HG03439 (cell line): ENCODE results near the gene SLC12A7.
"Not testable (repeated sequence)": the region's sequence is repeated elsewhere in the genome, so short reads cannot be mapped to it uniquely, and the experiment has no call there.

ENCODE experiments used
- ATAC-seq: cut with Tn5 transposase; IDR thresholded peaks from one replicate; pipeline ENCODE4 v1.9.1; 2021; ENCODE audit warnings: mild to moderate bottlenecking, moderate library complexity; ENCODE audit not compliant: unreplicated experiment

SLC12A7 gene

DNA sequence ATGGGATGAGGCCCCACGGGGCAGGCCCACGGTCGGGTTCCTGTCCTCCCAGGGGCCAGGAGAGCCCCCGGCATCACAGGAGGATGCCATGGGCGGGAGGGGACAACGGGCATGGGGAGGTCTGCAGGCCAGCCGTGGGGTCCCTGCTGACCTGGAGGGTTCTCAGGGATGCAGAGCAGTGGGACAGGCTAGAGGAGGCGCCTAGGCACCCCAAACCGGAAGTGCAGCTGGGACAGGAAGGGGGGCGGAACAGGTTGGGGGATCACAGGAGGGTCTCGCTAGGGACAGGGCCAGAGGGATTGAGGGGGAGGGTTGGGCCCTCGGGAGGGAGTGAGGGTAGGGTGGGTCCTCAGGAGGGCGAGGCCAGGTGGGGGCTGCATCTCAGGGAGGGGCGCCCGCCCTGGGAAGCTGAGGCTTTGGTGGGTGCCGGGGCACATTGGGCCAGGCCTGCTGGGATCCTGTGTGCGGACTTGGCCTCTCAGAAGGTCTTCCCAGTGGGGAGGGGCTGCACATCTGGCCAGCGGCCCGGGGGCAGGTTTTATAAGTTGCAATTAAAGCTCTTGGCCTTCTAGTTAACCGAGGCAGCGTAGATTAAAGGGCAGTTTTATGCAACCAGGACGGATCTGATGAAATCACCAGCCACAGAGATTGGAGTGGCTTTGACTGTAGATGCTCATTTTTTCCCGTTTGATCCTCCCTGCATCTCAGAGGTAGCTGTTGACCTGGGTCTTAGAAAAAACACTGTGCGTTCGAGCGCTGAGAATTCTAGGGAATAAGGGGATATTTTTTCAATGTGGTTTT, 83.2 kb downstream of the SLC12A7 start:
- ATAC-seq: no peak

DNA sequence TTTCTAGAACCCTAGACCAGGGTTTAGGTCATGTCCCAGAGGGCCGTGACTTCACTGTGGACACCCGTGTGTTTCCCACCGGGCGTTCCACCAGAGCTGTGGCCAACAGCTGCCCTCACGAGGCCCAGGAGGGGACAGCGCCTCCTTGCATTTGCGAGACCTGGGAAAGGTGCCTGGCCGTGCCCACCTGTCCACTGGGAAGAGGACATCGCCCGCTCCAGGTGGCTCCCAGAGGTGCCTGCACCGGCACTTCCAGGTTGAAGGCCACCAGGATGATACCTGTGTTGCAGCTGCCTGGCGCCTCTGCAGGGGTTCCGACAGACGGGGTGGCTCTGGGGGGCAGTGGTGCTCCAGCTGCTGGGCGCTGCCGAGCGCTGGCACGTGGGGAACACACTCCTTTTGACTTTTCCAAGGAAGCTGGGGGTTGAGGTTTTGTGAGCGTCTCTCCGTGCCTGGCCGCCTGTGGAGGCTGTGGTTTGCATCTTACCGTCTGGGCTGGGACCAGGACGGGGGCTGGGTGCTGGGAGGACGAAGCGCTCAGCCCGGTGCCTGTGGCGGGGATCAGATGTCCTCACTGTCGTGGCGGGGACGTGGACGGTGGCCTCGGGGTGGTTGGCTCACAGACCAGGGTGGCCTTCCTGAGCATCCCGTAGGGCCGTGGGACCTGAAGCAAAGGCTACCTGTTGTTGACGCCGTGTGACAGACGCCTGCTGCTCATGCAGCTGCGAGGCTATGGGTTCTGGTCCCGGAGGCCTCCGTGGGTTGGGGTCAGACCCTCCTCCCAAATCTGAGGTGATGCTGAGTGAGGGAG, 84.0 kb downstream of the SLC12A7 start:
- no peak for ATAC-seq

DNA sequence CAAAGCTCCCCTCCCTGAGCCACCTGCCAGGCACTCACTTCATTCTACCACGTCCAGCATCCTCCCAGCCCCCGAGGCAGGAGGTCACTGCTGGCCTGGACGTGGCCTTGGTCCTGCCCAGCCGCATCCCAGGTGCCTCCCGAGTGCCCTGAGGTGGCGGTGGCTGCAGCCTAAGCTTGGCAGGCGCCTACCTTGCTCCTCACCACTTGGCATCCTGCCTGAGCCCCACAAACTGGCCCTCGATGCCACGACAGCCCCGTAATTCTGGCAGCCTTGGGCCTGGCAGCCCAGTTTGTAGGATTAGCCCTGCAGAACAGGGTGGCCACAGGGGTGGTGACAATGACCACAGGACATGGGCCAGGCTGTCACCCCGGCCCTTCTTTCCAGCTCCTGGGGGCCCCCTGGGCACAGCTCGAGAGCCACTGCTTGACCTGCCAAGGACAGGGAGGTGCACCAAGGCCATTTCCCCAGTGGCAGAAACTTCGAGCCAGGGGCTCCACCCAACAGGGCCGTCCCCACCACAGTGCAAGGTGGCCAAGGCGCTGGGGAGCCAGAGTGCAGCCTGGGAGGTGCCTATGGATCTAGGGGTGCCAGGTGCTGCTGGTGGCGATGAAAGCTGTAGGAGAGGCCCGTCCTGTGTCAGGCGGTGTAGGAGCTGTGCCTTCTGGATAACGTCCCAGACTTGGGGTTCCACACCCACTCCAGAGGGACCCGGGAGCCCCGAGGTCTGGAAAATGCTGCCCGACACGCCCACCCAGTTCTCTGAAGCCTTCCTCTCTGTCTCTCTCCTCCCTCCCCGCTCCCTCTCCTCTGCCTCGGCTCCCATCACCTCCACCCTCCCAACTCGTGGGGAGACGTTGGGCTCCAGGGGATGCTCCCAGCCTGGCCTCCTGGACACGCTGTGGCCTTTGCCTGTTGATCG, 84.9 kb downstream of the SLC12A7 start:
- ATAC-seq: no peak

DNA sequence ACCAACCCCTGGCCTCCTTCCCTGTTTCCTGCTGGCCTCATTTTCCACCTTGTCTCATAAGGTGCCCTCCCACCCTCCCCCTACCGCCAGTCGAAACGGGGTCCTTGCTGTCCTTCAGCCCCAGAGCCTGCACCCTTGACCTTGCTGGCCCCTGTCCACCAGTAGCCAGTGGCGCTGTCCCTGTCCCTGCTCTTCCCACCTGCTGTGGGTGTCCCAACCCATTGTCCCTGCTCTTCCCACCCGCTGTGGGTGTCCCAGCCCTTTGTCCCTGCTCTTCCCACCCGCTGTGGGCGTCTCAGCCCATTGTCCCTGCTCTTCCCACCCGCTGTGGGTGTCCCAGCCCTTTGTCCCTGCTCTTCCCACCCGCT, 89.9 kb downstream of the SLC12A7 start:
- not testable (repeated sequence) for ATAC-seq

DNA sequence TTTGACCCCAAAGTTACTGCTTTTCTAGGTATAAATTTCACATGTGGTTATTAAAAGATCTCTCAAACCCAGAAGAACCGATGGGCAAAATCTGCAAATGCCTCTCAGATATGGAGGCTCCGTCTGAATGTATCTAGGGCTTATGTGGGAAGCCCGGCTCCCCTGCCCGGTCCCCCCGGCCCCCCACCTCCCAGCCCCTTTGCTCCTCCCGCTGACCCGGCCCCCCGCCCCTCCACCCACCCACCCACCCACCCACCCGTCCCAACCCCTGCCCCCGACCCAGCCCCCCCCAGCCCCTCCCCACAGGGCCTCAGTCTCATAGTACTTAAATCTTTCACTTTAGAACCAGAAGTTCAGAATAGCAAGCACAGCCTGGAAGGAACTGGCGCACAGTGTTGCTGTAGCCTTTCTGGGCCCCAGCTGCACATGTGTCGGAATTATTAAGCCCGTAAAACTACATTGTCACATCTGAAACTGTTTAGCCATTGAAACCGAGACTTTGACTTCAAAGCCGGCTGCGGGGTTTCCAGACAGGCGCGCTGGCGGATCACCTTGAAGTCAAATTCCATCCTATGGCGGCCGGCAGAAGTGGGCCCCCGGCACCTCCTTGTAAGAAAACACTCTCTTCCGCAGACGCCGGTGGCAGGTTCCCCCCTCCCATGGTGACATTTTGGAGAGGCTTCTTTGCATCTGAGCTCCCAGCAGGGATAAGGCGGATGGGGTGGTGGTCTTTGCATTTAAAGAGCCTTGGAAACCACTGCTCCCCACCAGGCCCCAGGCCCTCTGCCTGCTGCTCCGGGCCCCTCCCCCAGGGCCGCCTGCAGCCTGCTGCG, 90.5 kb downstream of the SLC12A7 start:
- ATAC-seq: no peak

DNA sequence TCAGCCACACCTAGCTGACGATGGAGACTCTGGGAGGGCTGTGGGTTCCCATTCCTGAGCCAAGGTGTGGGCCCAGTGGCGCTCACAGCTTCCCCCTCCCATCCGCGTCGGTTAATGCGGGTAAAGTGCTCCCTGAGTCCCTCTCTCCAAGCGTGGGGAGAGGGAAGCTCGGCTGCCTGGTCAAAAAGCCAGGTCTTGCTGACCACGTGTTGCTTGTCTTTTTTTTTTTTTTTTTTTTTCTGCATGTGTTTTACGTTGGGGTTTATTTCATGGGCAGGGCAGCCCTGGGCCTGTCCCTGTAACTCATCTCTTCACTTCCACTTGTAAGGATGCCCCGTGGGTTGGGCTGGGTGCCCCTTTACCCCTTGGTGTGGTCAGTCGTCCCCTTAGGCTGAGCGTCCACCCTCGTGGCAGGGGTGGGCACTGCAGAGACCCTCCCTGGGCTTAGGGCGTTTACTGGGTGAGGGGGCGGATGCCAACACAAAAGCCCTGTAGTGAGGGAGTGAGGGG, 91.4 kb downstream of the SLC12A7 start:
- ATAC-seq: no peak

DNA sequence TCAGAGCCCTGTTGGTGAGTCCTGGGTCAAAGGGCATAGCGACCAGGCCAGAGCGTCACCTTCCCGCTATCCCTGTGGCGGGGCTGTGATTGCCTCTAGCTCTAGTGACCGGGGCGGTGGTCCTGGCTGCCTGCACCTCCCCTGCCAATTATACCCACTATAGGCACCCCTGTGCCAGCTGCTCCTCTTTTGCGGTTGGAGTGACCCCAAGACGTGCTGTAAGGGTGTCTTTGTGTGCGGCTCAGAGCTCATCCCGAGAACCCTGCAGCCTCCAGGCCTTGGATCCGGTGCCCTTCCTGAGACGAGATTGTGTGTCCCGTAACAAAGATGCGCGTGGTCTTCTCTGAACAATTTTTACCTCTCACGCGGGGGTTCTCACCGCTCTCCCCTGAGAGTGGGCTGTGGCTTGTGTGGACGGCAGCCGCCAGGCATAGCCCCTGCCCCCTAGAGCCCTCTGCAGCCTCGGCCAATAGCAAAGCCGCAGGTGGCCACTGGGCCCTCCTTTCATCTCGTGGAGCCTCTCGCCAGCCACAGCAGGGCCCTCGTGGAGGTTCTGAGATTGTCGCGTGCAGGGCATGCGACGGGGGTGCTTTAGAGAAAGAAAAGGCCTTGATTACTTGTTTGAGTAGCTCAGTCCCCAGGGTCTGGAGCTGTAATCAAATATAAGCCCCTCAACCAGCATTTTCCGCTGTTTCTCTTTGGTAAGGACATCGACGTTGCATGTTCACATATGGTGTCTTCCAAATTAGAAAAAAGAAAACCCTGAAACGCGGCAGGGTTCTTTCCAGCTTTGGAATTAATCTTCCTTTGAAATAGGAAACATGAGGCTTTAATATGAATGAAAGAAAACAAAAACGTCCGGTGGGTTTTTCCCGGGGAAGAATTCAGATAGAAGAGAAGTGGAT, 92.6 kb downstream of the SLC12A7 start:
- no peak for ATAC-seq

DNA sequence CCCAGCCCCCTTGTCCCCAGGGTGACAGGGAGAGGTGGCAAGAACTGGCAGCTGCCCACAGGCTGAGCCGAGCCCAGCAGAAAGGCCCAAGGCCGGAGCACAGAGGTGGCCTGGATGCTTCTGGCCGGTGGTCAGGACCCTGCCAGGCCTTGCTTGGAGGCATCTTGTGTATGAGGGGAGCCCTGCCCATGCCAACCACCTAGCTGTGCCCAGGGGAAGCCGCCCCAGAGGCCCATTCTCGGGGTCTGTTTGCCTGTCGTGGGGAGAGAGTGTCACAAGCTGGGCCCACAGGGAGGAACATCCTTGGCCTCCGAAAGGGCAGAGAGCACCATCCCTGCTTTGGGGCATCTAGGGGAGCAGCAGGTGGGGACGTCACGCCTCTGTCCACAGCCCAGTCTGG, 93.3 kb downstream of the SLC12A7 start:
- no peak for ATAC-seq

DNA sequence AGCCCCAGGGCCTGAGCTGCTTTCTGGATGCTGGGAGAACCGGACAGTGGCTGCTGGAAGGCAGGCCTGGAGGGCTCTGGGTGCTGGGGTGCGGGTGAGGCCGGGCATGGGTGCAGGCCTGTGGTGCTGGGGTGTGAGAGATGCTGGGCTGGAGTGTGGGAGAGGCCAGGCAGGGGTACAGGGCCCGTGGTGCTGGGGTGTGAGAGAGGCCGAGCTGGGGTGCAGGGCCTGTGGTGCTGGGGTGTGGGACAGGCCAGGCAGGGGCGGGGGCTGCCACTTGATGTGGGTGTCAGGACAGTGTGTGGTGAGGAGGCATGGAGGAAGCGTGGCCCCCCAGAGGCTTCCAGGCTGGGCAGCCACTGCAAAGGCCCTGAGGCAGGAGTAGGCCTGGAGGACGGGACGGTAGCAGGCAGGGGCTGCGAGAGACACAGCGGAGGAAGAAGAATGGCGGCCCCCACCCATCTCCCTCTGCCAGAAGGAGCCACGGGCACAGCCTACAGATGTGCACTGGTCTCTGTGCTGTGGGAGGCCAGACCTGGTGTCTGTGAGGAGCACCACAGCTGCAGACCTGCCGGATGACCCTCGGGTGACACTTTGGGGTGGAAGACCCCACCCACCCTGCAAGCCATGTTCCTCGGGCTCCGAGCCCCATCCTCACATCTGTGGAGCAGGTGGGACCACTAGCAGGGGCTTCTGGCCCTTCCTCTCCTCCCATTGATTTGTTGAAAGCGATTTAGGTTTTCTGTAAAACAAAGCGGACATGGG, 94.0 kb downstream of the SLC12A7 start:
- ATAC-seq: no peak

DNA sequence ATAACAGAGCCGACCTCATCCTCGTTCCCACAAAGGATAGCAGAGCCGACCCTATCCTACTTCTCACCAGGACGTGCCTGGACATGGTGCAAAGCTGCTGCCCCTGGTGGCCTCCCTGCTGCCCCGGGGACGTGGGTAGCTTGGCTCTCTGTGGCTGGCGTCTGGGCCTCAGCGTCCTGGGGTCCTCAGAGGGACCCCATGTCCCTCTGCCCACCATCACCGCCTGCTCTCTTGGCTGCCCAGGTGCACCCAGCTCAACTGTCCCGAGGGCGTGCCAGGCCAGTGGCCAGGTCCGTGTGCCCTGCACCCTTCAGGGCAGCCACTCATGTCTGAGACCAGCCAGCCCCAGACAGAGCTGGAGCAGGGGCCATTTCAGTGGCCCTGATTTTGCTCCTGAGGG, 94.8 kb downstream of the SLC12A7 start:
- no peak for ATAC-seq

DNA sequence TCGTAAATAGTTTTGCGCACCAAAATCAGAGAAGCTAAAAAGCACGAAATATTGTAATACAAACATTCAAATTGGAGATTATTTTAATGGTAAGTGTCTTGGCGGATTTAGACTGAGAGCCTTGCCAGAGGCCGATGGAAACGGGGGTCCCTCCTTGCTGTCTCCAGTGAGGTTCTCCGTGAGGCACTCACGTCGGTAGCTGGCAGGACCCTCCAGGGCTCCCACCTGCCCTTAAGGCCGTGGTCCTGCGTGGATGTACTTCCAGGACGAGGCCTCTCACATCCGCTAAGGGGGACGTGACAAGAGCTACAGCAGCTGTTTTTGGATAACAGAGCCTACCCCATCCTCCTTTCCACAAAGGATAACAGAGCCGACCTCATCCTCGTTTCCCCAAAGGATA, 95.4 kb downstream of the SLC12A7 start:
- no peak for ATAC-seq

DNA sequence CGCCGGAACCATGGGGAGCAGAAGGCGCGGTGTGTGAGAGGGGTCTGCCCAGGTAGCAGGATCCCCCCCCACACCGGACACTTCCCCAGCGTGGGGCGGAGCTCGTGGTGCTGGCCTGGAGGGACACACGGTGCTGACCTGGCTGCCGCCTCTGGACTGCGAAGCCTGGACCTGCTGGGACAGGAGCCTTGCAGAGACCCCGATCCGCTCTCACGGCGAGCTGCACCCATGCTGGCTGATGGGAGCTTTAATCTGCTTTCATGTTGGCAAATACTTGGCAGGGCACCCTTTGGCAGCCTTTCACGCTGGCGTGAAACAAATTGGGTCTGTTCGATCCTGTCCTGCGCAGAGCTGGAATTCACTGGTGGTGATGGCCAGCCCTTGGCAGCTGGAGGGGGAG, 95.8 kb downstream of the SLC12A7 start:
- no peak for ATAC-seq

DNA sequence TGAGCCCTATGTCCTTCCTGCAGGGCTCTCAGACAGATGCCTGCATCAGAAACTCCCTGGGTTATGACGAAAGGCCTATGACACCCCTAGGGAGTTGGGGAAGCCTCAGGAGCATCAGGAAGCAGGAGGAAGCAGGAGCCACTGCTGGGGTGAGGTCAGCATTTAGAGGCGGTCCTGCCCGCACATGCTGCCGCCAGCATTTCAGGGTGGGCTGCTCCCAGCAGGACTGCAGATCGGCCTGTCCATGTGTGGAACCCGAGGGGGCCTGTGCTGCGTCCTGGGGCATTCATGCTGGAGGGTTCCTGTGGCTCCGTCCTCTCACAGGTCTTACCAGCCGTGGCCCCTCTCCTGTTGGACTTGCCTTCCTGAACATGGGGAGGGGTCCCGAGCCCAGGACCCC, 96.4 kb downstream of the SLC12A7 start:
- ATAC-seq: no peak

DNA sequence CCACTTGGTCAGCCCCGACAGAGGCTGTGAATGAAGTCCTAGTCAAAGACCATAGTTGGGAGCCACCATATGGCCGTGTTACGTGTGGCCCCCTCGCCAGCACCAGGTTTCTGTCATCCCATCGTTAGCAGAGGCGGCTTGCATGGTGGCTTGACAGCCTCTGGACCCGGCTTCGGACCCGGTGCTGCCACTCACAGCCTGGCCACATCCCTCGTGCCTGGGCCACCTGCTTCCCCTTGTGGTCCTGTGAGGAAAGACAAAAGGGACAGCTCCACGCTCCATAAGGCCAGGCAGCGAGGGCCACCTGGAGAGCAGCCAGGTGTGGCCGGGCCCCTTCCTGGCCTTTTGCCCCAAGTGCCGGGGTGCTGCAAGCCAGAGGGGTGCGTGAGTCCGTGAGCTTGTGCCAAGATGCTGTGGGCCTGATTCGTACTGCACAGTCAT, 97.1 kb downstream of the SLC12A7 start:
- no peak for ATAC-seq

DNA sequence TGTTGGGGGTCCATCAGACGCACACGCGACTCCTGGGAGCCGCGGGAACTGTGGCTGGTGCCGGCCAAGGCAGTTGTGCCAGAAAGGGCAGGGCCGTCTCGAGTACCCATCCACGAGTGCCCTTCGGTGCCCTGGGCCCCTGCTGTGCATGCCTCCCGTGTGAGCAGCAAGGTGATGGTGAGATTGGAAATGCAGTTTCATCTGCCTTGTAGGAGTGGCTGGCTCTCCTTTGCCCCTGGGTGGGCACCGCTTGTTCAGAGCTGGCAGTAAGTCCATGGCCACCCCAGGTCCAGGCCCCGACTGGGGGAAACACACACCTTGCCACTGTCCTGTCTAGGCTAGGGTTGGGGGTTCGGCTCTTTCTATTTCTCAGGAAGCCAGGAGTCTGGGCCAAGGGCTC, 97.5 kb downstream of the SLC12A7 start:
- ATAC-seq: no peak

DNA sequence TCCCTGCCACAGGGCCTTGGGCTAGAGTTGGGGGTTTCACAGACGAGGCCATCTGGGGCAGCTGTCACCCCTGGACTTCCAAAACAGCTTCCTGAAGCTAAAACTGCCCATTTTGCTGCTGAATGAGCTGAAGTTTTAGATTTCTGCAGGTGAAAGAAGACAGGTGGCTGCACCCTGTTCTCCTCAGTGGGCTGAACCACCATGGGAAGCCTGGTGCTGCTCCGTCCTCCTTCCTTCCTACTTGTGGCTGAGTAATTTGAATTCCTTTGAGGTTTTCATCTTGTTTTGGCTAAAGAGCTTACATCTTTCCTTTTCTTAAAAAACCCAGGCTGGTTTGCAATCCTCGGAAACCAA, 97.9 kb downstream of the SLC12A7 start:
- no peak for ATAC-seq

DNA sequence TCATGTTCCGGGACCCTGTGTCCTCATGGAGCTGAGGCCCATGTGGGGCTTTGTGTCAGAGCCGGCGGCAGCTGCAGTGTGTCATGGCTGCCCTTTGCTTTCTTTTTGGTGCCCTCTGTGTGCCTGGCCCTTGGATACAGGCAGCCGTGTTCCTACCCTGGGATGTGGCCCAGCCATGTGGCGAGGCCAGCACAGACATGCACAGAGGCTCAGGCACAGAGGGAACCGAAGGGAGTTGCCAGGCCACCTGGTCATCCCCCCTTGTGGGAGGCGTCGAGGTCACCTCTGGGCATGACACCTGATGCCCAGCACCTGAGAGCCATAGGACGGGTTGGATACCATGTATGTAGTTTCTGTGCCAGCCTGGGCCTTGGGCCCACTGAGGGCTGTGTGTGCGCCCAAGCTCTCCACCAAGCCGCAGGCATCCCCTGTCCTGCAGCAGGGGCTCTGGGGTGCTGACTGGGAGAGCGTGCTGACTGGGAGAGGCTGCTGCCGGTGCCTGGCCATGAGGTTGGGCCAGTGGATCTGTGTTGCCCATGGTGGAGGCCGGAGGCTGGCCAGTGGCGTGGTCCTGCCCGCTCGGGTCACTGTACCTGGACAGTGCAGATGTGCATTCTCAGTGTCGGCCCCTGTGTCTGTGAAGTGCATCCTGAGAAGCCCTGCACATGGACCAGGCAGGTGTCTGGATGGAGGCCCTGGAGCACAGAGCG, 98.5 kb downstream of the SLC12A7 start:
- ATAC-seq: no peak

DNA sequence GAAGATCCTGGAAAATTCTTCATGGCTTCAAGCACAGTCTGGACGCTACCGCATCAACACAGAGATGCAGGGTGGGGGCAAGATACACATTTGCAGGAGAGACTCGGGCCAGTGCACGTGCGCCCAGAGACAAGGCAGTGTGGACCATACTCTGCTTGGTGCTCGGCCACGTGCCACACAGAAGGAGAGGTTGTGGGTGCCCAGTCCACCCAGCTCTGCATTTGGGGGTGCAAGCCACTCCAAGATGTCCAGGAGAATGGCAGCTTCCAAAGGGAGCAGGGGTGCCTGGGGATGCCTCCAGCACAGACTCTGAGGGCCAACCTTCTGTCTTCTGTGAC, 99.0 kb downstream of the SLC12A7 start:
- ATAC-seq: no peak
